ENCODE results near the gene SMIM15. TPM values are rescaled to one million over a fixed set of nuclear protein-coding genes. Genes with fewer than 3 reads are reported as not detected.

The SMIM15 gene
- polyA plus RNA-seq, 1 donor from 2014 or later = 30.1 TPM

GRCh38 chr5:61162832-61163567 lies 732 bp upstream of the SMIM15 start:
- H3K79me2 ChIP-seq (replicated peaks; ENCODE audit: insufficient read depth, low read length) = peaks cover 45% of the 10 kb centered on the region
- H3K4me3 ChIP-seq (ENCODE audit: low read length) = peak overlapping the region; percentile 82
- H3K9ac ChIP-seq (ENCODE audit: low read length) = peak overlapping the region; percentile 83
- H2AFZ ChIP-seq (ENCODE audit: low read depth, low read length) = peak overlapping the region; percentile 97
- H3F3A ChIP-seq (ENCODE audit: insufficient read depth, low read length, poor library complexity, severe bottlenecking) = no peaks in the 10 kb centered on the region
- H3K36me3 ChIP-seq (ENCODE audit: insufficient read depth, low read length) = no peaks in the 10 kb centered on the region
- peak overlapping the region; percentile 85 for H3K4me2 ChIP-seq (ENCODE audit: low read length)
- no peaks in the 10 kb centered on the region for H3K27me3 ChIP-seq (ENCODE audit: insufficient read depth, low read depth, low read length)
- TF ChIP-seq TAF1 (IDR thresholded peaks at IDR 0.05; ENCODE audit: low read depth) (no peak), EP300 (conservative IDR thresholded peaks at IDR 0.05; ENCODE audit: poor library complexity, severe bottlenecking) (no peak), POLR2AphosphoS5 (IDR thresholded peaks at IDR 0.05) (no peak), MXI1 (conservative IDR thresholded peaks at IDR 0.05; ENCODE audit: poor library complexity, severe bottlenecking) (no peak), EZH2 (IDR thresholded peaks at IDR 0.05; ENCODE audit: borderline replicate concordance, insufficient read depth, low read length, poor library complexity, severe bottlenecking) (no peak), SMC3 (conservative IDR thresholded peaks at IDR 0.05; ENCODE audit: poor library complexity) (no peak), REST (IDR thresholded peaks at IDR 0.05; ENCODE audit: borderline replicate concordance) (no peak), RAD21 (conservative IDR thresholded peaks at IDR 0.05) (no peak), CTCF (IDR thresholded peaks at IDR 0.05; ENCODE audit: poor library complexity, severe bottlenecking) (no peak)
- no peaks in the 10 kb centered on the region for H3K9me3 ChIP-seq (ENCODE audit: low read length)
- peak overlapping the region; percentile 83 for H3K27ac ChIP-seq (ENCODE audit: low read length)
- no peaks in the 10 kb centered on the region for H4K20me1 ChIP-seq (ENCODE audit: insufficient read depth)
- no peaks in the 10 kb centered on the region for H3K9me2 ChIP-seq (ENCODE audit: insufficient read depth, low read length)

- Histone ChIP-seq H3K36me3 (ENCODE audit: insufficient read depth, low read length) (no peaks in the 10 kb centered on the region), H3K9me3 (ENCODE audit: low read length) (no peaks in the 10 kb centered on the region), H3K9ac (ENCODE audit: low read length) (no peak overlapping the region), H3K4me3 (ENCODE audit: low read length) (peak overlapping the region; percentile 82), H4K20me1 (ENCODE audit: insufficient read depth) (no peaks in the 10 kb centered on the region), H2AFZ (ENCODE audit: low read depth, low read length) (no peak overlapping the region), H3K27me3 (ENCODE audit: insufficient read depth, low read depth, low read length) (no peaks in the 10 kb centered on the region), H3K9me2 (ENCODE audit: insufficient read depth, low read length) (no peaks in the 10 kb centered on the region), H3K27ac (ENCODE audit: low read length) (no peak overlapping the region), H3K4me2 (ENCODE audit: low read length) (peak overlapping the region; percentile 77), H3K79me2 (replicated peaks; ENCODE audit: insufficient read depth, low read length) (peaks cover 47% of the 10 kb centered on the region), H3F3A (ENCODE audit: insufficient read depth, low read length, poor library complexity, severe bottlenecking) (no peaks in the 10 kb centered on the region)
- TF ChIP-seq EP300 (conservative IDR thresholded peaks at IDR 0.05; ENCODE audit: poor library complexity, severe bottlenecking) (no peak), CTCF (IDR thresholded peaks at IDR 0.05; ENCODE audit: poor library complexity, severe bottlenecking) (no peak), TAF1 (IDR thresholded peaks at IDR 0.05; ENCODE audit: low read depth) (no peak), REST (IDR thresholded peaks at IDR 0.05; ENCODE audit: borderline replicate concordance) (no peak), POLR2AphosphoS5 (IDR thresholded peaks at IDR 0.05) (no peak), RAD21 (conservative IDR thresholded peaks at IDR 0.05) (no peak), EZH2 (IDR thresholded peaks at IDR 0.05; ENCODE audit: borderline replicate concordance, insufficient read depth, low read length, poor library complexity, severe bottlenecking) (no peak)
Measured at GRCh38 chr5:61160497-61160896, 1.8 kb downstream of the SMIM15 start.

Data from neural cell (in vitro differentiated cells).